Measurements from ENCODE around the gene ZKSCAN1.
A peak's percentile ranks its signal among the peaks of the same experiment; 100 is the strongest.

Gene ZKSCAN1

GRCh38 chr7:100081535-100082102, 66.2 kb downstream of the ZKSCAN1 start, which contains the start of gene ZNF3:
Gene ZNF3, minus strand, starts transcription at chr7:100081723. Its CDS starts 4,366 bp downstream, at chr7:100077357.
- peak; percentile 99 for DNase-seq

DNA sequence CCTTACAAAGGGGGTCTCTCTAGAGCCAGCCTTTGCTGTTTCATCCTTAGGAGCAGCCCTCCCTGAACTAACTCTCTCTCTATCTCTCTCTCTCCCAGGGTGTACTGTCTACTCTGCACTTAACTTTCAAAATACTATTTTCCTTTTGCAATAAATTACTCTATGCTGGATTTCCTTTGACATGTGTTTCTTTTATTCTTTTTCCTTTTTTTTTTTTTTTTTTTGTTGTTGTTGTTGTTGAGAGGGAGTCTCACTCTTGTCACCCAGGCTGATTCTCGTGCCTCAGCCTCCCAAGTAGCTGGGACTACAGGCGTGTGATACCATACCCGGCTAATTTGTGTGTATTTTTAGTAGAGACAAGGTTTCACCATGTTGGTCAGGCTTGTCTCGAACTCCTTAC, 67.6 kb downstream of the ZKSCAN1 start:
- no peak for DNase-seq

DNA sequence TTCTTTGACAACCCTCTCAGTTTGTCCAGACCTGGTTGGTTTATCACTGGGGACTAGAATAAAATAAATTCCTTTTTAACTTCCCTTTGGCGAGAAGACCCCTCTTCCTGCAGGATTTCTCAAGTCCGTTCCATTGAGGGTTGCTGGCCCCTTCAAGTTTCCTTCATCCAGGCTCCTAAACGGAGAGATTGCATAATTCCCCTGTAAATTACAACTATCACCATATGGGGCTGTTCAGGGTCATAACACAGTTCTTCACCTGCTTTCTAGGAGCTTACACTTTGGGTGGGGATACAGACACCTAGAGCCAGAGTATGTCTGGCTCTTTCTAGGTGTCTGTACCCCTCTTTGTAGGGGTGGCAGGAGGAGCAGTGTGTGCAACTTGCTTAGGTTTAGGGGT, 70.1 kb downstream of the ZKSCAN1 start:
- no peak for DNase-seq

DNA sequence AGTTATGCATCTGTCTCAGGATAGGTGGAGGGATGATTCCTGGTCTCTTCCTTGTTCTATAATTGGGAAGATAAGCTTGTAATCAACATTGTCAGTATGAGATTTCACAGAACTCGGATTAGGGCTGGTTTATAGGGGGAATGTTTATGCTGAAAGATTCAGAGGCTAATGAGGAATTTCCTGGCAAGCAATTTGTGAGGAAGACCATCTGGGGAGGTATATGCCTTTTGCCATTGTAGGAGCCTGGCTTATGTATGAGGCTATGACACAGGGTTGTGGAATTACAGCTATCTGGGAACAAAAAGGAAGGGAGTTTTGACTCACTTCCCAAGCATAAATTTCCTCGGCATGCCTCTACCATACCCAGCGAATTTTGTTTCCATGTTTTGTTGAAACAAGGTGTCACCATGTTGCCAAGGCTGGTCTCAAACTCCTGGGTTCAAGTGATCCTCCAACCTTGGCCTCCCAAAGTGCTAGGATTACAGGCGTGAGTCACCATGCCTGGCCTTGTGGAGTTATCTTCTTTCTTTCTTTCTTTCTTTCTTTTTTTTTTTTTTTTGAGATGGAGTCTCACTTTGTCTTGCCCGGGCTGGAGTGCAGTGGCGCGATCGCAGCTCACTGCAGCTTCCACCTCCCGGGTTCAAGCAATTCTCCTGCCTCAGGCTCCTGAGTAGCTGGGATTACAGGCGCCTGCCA, 71.8 kb downstream of the ZKSCAN1 start:
- no peak for DNase-seq

DNA sequence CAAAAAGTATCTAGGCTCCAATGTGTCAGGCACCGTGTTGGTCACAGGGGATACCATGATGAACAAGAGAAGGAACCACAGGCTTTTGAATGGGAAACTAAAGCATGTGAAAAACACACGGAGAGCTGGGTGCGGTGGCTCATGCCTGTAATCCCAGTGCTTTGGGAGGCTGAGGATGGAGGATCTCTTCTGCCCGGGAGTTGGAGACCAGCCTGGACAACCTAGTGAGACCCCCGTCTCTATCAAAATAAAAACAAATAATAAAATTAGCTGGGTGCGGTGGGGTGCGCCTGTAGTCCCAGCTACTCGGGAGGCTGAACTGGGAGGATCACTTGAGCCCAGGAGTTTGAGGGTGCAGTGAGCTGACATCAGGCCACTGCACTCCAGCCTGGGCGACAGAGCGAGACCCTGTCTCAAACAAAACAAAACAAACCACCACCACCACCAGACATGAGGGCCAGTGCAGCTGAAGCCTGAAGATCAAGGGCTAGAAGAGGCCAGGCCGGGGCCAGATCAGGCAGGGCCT, 72.8 kb downstream of the ZKSCAN1 start:
- DNase-seq, result no peak

DNA sequence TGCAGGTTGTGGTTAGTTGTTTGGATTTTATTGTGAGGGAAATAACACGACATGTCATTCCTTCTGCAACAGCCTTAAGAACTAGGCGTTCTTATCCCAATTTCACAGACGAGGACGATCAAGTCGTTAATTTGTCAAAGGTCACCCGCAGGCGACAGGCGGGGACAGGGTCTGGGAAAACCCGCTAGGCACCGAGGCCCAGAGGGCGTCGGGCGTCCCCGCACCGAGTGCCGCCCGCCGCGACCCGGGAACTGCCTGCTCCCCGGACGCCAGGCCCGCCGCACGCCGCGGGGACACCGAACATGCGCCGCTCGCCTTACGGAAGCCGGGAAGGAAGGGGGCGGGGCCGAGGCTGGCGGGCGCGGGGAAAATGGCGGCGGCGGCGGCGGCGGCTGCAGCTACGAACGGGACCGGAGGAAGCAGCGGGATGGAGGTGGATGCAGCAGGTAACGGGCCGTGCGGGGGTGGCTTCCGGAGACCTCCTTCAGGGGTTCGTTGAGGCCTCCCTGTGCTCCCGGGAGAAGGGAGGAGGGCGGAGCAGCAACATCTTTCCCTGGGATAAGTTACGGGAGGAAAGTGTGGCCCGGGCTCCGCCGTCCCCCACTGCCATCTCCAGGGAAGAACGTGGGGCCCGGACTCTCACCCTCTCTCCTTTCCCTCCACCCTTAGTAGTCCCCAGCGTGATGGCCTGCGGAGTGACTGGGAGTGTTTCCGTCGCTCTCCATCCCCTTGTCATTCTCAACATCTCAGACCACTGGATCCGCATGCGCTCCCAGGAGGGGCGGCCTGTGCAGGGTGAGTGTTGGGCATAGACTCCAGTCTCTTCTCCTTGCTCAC, 73.4 kb downstream of the ZKSCAN1 start, which contains the start of gene COPS6:
Gene COPS6 (plus strand): TSS at position 349 of the 837 bp plus-strand sequence. CDS start 22 bp downstream, at position 371.
- peak; percentile 81 to 95 (median 88) for DNase-seq

DNA sequence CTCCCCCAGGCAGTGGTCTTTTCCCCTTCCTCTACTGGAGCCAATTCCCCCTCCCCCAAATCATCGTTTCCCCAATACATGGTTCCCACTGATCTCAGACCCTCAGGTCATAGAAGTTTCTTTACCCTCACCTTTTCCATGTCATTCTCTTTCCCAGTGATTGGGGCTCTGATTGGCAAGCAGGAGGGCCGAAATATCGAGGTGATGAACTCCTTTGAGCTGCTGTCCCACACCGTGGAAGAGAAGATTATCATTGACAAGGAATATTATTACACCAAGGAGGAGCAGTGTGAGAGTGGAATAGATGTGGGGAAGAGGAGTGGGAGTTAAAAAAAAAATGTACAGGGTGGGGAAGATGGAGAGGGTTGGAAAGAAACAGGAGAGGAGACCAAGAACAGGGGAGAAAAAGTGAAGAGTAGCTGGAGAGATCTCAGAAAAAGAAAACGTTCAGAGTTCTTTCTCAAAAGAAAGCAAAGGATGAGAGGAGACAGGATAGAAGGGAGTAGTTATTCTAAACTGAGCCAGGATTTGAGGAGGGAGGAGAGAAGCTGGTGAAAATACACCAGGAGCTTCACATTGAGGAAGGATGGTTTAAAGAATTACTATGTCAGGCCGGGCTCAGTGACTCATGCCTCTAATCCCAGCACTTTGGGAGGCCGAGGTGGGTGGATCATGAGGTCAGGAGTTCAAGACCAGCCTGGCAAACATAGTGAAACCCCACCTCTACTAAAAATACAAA, 74.2 kb downstream of the ZKSCAN1 start:
- DNase-seq, result peak in 1 of 4 experiments; percentile 9

DNA sequence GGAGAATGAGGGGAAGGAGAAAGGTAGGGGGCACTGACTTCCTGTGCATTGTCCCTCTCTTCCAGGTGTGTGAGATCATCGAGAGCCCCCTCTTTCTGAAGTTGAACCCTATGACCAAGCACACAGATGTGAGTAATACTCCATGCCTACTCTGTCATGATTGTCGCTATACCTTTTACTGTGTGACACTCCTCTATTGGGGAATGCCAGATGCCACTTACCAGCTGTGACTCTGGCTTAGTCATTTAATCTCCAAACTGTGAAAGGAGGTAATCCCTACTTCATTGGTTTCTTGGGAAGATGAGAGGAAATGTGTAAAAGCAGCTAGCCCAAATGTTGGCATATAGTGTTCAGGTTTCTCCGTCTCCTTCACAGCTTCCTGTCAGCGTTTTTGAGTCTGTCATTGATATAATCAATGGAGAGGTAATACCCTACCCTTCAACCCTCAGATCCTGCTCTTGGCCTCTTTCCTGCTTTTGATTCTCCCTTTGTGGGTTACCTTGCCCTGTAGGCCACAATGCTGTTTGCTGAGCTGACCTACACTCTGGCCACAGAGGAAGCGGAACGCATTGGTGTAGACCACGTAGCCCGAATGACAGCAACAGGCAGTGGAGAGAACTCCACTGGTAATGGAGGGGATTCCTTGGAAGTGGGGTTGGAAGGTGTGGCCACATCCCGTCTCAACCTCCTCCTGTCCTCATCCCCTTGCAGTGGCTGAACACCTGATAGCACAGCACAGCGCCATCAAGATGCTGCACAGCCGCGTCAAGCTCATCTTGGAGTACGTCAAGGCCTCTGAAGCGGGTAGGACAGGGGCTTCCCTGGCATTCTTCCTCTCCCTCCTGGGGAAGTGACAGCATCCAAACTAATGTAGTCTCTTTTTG, 75.4 kb downstream of the ZKSCAN1 start:
- DNase-seq, result no peak

All from suppressor macrophage (primary cell).